Endothelial cell (in vitro differentiated cells): Measurements from ENCODE around the gene DNER. TPM values are rescaled to one million over a fixed set of nuclear protein-coding genes. Genes with fewer than 3 reads are reported as not detected.

Source experiments
- DNase-seq: peaks from one replicate; pipeline ENCODE4 v3.0.0; 2021; ENCODE audit warnings: low spot score
- H3K27ac Mint-ChIP-seq: one replicate; pipeline ENCODE4 v1.8.0; 2021; ENCODE audit warnings: mixed read lengths, inconsistent platforms; ENCODE audit not compliant: unreplicated experiment
- H3K27me3 Mint-ChIP-seq: one replicate; pipeline ENCODE4 v1.8.0; 2021; ENCODE audit warnings: mild to moderate bottlenecking, moderate library complexity, mixed read lengths, inconsistent platforms; ENCODE audit not compliant: unreplicated experiment
- H3K36me3 Mint-ChIP-seq: one replicate; pipeline ENCODE4 v1.8.0; 2021; ENCODE audit warnings: mild to moderate bottlenecking, low read depth, mixed read lengths, inconsistent platforms; ENCODE audit not compliant: unreplicated experiment
- H3K4me1 Mint-ChIP-seq: one replicate; pipeline ENCODE4 v1.8.0; 2021; ENCODE audit warnings: mild to moderate bottlenecking, mixed read lengths, inconsistent platforms; ENCODE audit not compliant: unreplicated experiment
- H3K4me3 Mint-ChIP-seq: one replicate; pipeline ENCODE4 v1.8.0; 2021; ENCODE audit warnings: mild to moderate bottlenecking, mixed read lengths, inconsistent platforms; ENCODE audit not compliant: unreplicated experiment
- H3K9me3 Mint-ChIP-seq: one replicate; pipeline ENCODE4 v1.8.0; 2021; ENCODE audit warnings: mixed read lengths, inconsistent platforms; ENCODE audit not compliant: unreplicated experiment
- total RNA-seq: library from RNA; stranded (reverse); fragmentation: NEBNext Ultra II Directional; extraction: Animal tissue kit (Norgen Biotek cat#: 25700); gene quantifications from one replicate; pipeline ENCODE4 v1.2.1, GENCODE V29; 2021; ENCODE audit not compliant: unreplicated experiment
- TF ChIP-seq, protein P1 (sequence below): fragments of 200-600 bp; sonication (generic); IDR thresholded peaks from one replicate; pipeline ENCODE4 v1.5.0; 2021; ENCODE audit warnings: antibody characterized with exemption; ENCODE audit not compliant: unreplicated experiment

Gene DNER
- total RNA-seq, 1 donor from 2014 or later: 0.15 TPM

- DNase-seq: no peak
- Mint-ChIP-seq H3K27me3 (peaks cover 1% of the 10 kb centered on the region), H3K9me3 (no peaks in the 10 kb centered on the region), H3K36me3 (no peaks in the 10 kb centered on the region), H3K27ac (no peak overlapping the region), H3K4me1 (no peaks in the 10 kb centered on the region), H3K4me3 (no peak overlapping the region)
- TF ChIP-seq, protein P1, sequence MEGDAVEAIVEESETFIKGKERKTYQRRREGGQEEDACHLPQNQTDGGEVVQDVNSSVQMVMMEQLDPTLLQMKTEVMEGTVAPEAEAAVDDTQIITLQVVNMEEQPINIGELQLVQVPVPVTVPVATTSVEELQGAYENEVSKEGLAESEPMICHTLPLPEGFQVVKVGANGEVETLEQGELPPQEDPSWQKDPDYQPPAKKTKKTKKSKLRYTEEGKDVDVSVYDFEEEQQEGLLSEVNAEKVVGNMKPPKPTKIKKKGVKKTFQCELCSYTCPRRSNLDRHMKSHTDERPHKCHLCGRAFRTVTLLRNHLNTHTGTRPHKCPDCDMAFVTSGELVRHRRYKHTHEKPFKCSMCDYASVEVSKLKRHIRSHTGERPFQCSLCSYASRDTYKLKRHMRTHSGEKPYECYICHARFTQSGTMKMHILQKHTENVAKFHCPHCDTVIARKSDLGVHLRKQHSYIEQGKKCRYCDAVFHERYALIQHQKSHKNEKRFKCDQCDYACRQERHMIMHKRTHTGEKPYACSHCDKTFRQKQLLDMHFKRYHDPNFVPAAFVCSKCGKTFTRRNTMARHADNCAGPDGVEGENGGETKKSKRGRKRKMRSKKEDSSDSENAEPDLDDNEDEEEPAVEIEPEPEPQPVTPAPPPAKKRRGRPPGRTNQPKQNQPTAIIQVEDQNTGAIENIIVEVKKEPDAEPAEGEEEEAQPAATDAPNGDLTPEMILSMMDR: no peak
Observed at GRCh38 chr2:229528846-229529245, 185.5 kb downstream of the DNER start.

DNA sequence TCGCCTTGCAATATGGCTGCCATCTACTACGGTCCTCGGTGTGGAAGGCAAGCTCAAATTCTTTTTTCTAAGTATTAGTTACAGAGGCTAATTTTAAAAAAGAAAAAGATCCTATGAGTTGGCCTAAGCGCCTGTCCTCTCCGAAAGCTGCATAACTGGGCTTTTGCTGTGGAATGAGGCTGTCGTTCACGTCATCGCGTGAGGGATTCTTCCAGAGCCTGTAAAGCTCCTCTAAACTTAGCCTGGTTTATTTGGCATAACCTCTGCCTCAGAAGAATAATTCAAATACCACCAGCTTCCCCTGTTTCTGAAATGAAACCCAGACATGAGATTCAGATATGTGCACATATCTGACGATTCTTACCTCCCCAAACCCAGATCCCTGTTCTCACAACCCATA lies 187.4 kb downstream of the DNER start:
- H3K9me3 Mint-ChIP-seq: no peaks in the 10 kb centered on the region
- H3K27ac Mint-ChIP-seq: no peak overlapping the region
- no peak overlapping the region for H3K4me3 Mint-ChIP-seq
- H3K36me3 Mint-ChIP-seq: no peaks in the 10 kb centered on the region
- H3K4me1 Mint-ChIP-seq: no peaks in the 10 kb centered on the region
- DNase-seq: no peak
- H3K27me3 Mint-ChIP-seq: peaks cover 1% of the 10 kb centered on the region
- TF ChIP-seq, protein P1: no peak

DNA sequence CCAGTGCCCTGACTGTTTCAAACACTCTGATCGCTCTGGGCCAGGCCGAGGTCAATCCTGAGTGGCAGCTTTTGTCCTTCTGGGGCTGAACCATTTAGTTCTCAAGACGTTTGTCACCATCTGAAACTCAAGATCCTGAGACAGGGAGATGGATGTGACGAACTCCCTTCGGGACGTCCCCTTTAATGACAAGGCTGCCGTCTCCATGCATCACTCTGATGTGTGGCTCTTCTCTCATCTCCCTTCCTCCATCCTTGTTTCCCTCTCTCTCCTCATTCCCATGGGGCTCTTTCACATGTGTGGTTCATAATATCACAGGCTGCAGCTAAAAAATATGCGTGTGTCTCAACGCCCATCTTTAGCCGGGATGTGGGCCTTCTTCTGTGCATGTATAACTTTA lies 189.6 kb downstream of the DNER start:
- TF ChIP-seq, protein P1: no peak
- no peaks in the 10 kb centered on the region for H3K27me3 Mint-ChIP-seq
- H3K9me3 Mint-ChIP-seq: no peaks in the 10 kb centered on the region
- no peak for DNase-seq
- H3K4me1 Mint-ChIP-seq: no peaks in the 10 kb centered on the region
- H3K4me3 Mint-ChIP-seq: no peak overlapping the region
- H3K27ac Mint-ChIP-seq: no peak overlapping the region
- H3K36me3 Mint-ChIP-seq: no peaks in the 10 kb centered on the region

DNA sequence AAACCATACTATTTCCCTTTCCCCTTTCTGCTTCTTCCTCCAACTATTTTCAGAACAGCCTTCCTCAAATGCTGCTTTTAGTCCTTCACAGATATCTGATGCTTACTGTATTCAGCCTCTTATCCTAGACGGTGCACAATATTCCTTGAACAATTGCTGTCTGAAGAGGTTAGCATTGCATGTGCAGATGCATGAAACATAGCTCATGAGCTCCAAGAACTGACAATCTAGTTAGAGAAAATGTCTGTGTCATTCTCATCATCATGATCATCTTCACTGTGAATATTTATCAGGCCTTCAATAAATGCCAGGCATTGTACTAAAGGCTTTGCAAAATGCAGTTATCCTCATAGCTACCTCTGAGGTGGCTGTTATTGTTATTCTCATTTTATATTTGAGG lies 190.7 kb downstream of the DNER start:
- Mint-ChIP-seq H3K36me3 (no peaks in the 10 kb centered on the region), H3K27me3 (no peaks in the 10 kb centered on the region), H3K27ac (no peak overlapping the region)

GRCh38 chr2:229521576-229521975 lies 192.8 kb downstream of the DNER start:
- Mint-ChIP-seq H3K36me3 (no peaks in the 10 kb centered on the region), H3K4me1 (no peaks in the 10 kb centered on the region), H3K27me3 (peaks cover 1% of the 10 kb centered on the region), H3K4me3 (no peak overlapping the region), H3K27ac (no peak overlapping the region), H3K9me3 (no peaks in the 10 kb centered on the region)
- DNase-seq: no peak
- TF ChIP-seq, protein P1: no peak

More for the DNA sequence above, 190.7 kb downstream of the DNER start:
- DNase-seq: no peak
- Mint-ChIP-seq H3K4me3 (no peak overlapping the region), H3K4me1 (no peaks in the 10 kb centered on the region), H3K9me3 (no peaks in the 10 kb centered on the region)
- TF ChIP-seq, protein P1: no peak
